ENCODE results near the gene NCOA6.
"Not testable (repeated sequence)": the region's sequence is repeated elsewhere in the genome, so short reads cannot be mapped to it uniquely, and the experiment has no call there.

NCOA6 gene

DNA sequence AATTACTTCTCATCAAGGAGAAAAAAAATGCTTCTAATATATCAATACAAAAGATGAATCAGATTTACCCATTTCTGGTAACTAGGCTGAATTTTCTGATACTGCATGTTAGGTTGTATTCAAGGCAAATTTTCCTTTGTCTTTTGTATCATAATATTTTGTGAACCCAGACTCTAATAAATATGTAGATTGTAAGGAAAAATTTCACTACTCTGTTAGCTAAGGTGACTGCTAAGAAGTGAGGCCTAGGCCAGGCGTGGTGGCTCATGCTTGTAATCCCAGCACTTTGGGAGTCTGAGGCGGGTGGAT, 108.6 kb downstream of the NCOA6 start:
- no peak for DNase-seq

DNA sequence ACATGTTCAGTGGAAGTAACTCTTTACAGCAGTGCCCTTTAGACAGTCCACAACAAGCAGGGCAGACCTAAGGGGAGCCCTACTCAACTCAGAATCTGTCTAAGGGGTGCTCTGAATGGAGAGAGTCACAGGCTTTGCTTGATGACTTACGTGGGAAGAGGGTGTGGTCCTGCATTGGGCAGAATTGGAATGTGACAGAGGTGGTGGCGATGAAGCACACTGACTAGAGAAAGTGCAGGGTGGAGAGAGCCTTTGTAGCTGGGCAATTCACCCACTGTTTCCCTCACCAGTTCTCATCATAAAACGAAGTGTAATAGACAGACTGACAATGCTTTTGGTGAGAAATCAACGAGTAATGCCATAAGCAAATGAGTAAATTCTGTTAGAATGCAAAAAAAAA, 110.1 kb downstream of the NCOA6 start:
- DNase-seq: no peak

DNA sequence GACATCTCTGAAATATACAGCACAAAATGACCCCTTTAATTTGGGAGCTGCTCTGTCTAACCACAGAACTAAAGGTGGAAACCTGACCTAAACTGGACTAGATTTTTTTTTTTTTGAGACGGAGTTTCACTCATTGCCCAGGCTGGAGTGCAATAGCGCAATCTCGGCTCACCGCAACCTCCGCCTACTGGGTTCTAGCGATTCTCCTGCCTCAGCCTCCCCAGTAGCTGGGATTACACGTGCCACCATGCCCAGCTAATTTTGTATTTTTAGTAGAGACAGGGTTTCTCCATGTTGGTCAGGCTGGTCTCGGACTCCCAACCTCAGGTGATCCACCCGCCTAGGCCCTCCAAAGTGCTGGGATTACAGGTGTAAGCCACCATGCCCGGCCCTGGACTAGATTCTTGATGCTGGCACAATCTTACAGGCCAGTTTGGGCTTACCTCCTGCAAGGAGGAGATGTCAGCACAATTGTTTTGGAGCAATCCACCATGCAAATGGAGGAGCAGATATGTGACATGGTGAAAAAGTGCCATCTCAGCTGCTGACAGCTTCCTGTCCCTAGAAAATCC, 111.4 kb downstream of the NCOA6 start:
- not testable (repeated sequence) for DNase-seq

DNA sequence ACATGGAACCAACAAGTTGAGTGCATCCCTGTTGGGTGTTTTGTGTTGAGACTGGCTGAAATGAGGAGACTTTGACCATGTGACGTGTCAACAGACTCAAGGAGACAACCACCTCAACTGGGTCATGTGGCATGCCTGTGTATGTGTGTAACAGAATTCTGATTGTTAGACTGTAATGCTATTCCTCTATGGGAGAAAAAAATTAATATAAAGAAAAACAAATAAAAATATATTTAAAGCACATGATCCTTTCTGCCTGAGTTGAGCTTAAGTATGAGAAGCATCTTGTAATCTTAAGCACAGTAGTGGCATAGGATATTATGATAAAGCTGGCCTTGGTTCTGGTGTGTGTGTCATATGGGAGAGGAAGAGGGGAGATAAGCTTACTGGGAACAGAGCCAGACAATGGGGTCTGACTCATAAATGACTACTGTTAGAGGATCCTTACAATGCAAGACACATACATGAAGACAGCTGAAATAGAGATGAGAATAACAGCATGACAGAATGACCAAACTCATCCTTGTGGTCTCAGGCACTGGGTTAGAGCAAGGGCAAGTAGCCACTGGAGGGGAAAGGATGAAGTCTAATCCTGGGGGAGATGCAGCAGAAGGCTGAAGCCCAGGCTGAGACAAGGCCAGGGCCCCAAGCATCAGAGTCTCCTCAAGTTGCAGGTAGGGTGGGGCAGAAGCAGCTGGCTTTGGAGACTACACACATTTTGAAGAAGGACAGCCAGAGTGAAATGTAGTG, 112.1 kb downstream of the NCOA6 start:
- DNase-seq: peak; percentile 99

DNA sequence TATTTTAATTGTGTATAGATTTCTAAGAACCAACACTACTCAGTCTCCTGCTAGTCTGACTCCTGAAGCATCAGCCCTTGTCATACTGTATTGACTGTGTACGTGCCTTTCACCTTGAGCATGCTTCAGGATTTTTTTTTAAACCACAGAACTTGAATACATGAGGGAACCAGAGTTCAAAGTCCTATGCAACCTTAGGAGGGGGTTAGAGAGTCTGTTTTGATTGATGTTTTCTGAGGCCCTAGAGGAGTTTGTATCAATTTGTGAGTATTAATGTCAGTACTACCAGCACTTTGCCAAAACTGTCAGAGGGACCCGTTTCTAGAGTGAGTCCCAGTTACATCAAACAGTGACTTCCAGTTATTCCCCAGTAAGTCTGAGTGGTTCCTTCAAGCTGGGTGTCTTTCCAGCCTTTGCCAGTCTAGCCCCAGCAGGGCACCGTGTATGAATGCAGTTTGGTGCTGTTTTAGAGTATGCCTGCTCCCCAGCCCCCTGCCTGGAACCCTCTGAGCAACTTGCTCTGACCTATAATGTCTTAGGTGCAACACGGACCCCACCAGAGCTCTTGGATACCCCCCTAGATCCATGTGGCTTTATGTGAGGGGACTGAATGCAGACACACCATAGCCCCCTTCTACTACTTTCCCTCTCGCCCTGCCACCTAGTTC, 112.8 kb downstream of the NCOA6 start:
- no peak for DNase-seq

DNA sequence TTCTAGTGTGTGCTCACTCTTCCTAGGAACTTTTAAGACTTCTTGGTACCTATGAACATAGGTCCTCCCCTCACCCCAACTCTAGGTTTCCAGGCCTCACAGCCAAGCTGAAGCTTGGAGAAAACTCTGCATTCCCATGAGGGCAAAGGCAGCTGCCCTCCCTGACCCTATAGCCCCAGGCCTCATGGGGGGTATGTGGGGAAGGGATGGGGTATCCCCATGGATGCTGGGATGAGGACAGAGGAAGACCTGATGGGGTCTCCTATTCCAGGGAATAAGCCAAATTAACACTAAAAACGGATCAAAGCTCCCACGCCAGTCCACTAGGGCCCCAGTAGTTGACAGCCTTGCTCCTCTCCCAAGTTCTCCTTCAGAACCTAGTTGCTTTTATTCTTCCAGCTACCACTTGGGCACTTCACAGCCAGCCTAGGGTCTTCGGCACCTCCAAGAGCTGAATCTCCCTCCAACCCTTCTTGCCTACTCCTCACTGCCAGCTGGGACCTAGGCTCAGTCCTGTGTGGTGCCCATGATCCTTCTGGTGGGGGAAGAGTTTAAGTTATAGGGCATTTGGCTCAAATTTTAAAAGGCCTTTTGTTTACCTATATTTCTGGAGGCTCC, 113.5 kb downstream of the NCOA6 start:
- DNase-seq: no peak

DNA sequence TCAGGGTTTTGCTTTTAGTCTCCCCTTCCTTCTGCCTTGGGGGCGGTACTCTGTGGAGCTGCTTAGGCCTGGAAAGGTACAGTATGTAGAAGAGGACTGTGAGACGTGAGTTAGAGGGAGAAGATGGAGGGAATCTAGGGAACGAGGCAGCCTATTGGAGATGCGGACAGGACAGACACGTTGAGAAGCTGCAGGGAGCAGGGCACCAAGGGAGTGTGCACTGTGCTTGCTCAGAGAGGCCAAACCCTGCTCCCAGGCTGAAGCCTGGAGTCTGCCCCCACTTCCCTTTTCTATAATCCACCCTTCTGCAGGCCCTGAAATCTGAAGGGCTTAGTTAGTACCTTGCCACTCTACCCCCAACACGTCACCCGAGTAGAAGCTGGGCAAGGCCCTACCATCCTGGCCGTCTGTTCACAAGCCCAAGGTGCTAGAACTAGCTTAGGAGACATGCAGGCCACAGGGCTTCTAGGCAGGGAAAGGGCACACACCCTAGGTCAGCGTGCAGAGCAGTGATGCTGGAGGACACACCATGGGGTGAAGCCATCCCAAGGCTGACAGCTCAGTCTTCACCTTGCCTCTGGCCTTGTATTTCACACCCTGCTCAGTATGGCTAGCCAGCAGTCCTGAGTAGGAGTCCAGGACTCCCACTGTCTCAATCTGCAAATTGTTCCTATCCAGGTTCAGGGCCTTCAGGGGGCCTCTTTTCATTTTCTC, 114.4 kb downstream of the NCOA6 start:
- DNase-seq: no peak

DNA sequence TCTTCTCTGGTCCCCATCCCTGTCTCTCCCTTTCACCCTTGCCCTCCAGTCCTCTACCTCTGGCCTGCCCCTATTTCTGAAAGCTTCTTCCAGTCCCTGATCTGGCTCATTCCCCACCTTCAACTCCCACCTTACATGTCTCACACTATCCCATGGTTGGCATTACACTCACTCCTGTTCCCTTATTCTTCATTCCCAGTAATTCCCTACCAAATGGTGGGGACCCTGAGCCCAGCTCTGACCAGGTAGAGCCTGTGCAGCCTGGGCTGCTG, 114.9 kb downstream of the NCOA6 start:
- no peak for DNase-seq

DNA sequence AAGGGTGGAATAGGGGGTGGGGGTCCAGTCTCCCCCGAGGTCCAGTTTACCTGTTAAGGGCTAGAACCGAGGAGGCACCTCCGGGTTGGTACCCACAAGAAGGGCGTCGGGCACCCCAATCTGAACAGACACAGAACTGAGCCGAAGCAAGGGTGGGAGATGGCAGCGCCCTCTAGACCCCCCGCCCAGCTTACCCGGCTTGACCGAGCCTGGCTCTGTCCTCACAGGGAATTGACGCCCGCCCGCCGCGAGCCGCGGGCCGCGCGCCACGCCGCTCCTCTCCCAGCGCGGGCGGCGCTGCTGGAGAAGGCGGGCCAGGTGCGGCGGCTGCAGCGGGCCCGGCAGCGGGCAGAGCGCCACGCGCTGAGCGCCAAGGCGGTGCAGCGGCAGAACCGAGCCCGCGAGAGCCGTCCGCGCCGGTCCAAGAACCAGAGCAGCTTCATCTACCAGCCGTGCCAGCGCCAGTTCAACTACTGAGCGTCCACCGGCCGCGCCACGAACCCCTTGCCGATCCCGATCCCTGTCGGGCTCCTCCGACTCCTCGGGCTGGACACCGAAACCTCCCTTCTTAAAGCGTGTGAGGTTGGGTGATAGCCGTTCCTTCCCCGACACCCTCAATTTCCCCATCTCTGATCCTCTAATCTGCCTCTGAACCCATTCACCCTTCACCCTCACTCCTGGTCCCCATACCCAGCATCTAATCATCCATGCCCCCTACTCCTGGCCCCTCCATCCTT, 115.5 kb downstream of the NCOA6 start:
- DNase-seq: peak; percentile 70

DNA sequence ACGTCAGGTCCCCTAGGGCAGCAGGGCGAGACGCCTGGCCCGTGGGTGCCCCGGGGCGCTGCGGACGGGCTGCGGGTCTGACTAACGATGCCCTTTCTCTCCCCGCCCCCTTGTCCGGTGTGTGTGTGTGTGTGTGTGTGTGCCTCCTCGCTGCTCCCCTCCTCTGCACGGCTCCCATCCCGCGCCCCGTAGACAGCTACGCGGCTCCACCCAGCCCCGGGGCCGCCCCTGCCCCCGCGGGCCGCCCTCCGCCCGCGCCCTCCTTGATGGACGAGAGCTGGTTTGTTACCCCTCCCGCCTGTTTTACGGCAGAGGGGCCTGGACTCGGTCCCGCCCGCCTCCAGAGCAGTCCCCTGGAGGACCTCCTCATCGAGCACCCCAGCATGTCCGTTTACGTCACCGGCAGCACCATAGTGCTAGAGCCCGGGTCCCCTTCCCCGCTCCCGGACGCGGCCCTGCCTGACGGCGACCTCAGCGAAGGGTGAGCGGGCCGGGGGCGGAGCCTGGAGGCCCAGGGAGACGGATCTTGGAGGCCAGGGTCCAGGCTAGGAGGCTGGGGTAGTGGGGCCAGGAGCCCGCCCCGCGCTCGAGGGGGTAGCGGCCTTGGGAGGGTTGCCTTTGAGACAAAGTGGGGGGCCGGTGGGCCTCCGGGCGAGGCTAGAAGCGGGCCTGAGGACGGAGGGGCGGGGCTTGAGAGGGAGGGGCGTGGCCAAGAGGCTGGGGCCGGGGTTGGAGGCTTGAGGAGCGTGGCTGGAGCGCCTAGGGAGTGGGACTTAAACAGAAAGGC, 116.2 kb downstream of the NCOA6 start:
- DNase-seq: peak; percentile 78

DNA sequence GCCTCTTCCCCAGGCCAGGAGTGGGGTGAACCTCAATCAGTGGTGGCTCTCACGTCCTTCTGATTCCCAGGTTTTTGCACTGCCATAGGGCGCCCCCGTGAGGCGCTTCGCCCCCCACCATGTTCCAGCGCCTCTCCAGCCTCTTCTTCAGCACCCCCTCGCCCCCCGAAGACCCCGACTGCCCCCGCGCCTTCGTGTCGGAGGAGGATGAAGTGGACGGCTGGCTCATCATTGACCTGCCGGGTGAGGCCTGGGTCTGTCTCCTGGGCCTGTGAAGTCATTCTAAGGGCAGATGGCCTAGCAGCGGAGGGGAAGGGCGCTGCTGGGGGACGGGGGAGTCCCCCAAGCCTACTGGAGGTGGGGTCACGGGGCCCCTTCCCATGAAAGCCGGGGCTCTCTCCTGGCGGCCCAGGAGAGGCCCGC, 116.8 kb downstream of the NCOA6 start:
- peak; percentile 36 for DNase-seq

DNA sequence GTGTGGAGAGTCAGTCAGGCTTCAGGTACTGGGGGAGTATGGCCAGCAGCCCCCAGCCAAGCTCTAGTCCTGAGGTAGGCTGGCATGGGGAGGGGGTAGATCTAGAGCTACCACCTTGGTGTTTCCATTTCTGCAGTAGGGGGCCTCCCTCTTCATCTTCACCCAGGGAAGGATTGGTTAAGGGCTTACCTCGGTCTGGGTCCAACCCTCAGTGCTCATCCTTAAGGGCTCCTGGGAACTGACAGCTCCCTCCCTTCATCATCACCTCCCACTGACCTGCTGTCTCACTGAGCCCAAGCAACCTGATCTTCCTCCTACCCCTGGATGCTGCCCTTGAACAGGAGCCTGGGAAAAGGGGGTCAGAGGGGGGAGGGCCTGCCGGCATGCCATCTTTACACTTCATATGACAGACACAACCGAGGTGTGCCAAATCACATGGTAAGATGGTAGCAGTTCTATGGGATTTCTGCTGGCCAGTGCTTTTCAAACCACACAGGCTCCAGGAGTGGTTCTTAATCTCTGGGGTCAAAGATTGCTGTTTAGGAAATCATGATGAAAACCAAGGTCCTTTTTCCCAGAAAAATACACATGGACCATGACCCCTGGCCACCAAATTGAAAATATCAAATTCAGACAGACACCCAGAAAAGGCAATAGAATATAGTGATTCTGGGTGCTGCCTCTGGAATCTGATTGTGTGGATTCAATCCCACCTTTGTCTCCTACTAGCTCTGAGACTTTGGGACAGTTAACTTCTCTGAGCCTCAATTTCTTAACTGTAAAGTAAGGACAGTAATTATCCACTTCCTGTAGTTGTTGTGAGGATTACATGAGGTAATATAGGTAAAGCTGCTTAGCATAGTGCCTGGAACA, 118.3 kb downstream of the NCOA6 start:
- no peak for DNase-seq

DNA sequence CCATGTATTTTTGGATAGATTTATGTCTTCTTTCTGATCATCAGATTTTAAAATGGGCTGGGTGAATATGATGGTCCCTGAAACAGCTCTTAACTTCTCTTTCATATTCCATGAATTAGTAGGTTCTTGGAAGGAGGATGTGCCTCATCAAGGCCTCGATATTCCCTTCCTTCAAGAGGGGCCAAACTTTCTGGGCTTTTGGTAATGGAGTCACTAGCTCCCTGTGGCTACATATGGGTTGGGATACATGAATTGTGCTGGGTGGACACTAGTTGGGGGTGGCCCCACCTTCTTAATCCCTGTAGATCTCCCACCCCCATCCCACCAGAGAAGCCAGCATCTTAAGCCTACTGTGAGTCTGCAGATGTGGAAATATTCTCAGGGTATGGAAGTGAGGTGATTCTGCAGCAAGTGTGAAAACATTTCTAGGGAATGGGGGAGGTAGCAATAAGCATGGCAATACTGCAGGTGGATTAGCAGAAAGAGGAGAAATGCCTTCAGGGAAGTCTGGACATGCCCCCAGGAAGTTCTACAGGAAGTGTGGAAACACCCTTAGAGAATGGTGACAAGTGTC, 119.1 kb downstream of the NCOA6 start:
- no peak for DNase-seq

DNA sequence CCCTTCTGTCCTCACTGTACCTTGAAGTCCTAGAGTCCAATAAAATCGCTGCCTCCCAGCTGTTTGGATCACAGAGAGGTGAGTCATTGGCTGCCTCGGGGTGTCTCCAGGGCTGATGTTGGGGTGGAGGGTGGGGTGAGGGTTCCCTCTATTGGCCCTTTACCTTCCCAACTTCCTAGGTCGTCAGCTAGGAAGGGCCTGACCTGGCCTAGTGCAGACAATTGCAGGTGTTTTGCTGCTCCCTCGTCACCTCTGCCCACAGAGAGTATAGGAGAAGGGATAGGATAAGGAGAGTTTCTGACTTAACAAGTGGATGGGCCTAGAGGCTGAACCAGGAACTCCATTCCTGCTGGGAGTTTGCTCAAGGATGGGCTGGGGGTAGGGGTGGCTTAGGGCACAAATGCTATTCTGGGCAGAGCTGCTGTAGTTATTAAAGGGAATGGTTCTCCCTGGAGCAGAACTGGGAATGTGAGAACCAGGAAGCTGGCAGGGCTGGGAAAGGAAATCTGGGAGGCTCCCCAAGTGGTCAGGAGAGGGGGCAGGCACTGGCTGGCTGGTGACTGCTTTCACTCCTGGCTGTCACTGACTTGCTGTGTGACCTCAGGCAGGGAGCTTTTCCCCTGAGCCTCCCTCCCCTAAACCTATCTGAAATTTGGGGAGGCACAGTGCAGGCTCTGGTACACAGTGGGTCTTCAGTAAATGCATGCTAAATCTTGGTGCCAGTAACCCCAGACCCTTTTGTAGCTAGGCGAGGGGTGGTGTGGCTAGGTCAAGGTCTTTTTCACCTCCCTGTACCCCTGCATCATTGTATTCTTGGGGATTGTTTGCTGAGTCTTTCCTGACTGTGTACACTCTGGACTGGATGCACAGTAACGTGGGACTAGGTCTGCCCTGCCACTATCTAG, 119.8 kb downstream of the NCOA6 start:
- DNase-seq: no peak

DNA sequence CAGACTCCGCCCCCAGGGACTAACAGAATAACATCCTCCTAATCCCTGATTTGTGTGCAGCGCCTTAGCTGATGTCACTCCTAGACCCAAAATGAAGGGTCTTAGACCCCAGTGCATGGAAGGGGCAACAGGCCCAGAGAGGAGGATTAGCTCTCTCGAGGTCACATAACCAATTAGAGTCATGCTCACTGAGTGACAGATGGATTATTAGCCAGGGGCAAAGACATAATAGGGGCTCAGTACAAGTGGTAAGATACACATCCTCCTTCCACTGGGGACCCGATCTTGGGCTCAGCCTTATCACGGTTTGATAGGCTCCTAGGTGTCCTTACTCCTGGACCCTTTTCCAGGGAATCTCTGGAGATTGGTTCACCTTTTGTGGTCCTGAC, 120.4 kb downstream of the NCOA6 start:
- DNase-seq: no peak

DNA sequence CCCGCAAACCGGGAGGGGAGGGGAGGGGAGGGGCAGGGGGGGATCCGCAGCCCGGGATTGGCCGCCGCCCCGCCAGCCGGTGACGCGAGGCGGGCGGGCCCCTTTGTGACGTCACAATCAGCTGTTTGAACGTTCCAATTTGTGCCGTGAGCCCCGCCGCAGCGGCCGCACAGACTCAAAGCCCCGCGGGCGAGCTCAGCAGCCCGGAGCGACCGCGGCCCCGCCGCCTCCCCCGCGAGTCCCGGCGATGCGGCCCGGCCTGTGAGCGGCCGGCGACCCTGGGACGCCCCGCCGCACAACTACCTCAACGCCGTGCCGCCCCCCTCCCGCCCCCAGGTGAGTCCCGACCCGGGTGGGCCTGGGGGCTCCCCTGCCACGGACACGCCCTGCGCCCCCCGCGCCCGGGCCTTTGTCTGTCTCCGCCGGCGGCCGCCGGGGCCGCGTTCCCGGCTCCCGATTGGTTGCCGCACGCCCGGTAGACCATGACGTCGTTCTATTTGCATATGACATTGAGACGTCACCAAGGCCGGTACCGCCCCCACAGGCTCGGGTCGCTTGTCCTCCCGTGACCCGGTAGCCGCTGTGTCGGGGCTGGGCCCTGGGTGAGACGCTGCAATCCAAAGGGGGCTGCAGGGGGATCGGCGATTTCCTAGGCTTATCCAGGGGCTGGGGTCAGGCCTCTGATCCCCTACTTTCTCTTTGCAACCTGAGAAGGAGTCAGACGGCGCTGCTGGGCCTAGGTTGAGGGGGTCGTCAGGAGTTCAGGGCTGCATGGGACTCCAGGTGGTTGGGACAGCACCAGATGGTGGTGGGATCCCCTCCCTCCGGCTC, 121.1 kb downstream of the NCOA6 start, which contains the start of gene TP53INP2:
TP53INP2 (plus strand) TSS at position 168 of the 831 bp plus-strand sequence. CDS start 4,396 bp downstream, outside the sequence.
- peak; percentile 89 for DNase-seq

DNA sequence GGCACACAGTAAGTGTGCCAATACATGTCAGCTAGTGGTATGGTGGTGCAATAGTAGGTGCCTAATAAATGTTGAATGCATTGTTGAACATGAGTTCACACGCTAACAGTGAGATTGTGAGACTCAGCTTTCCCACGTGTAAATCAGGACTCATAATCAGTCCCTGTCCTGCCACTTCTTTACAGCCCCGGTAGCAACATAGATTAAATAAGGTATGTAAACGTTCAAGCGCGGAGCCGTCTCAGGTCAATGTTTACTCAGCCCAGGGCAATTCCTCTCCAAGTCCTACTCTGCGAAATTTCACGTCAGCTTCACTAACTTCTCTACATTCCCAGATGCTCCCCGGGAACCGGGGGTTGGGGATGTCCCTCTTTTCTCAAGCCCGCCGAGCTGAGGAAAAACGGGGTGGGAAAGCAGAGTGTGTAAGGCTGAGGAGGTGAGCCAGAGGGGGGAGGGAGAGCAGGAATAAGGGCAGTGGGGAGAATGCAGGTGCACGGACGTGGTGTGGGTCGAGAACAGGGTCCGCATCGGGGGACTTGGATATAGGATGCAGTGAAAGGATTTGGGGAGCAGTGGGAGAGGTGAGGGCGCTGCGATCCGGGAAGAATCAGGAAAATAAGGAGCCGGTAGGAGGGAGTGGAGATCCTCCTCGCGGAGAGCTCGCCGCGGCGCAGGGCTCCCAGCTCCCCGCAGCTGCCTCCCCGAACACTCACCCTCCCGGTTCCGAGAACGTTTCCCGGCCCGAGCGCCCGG, 121.9 kb downstream of the NCOA6 start:
- no peak for DNase-seq

DNA sequence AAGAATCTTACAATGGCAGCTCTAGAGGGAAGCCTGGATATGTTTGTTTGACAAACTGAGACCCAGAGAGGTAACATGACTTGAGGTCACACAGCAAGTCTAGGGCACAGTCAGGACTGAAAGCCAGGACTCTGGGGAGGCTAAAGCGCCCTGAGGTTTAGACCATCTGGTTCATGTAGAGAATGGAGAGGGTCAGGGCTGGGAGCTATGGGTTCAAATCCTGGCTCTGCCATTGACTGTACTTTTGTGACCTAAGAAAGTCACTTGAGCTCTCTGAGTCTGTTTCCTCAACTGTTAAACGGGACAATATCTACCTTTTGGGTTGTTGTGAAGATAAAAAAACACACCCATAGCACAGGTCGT, 122.4 kb downstream of the NCOA6 start:
- no peak for DNase-seq

All from fibroblast of skin of right biceps (primary cell).